GM18511 (cell line): ENCODE data around the gene POU1F1.
A peak's percentile ranks its signal among the peaks of the same experiment; 100 is the strongest.
"Not testable (repeated sequence)": the region's sequence is repeated elsewhere in the genome, so short reads cannot be mapped to it uniquely, and the experiment has no call there.

Experiments used
- ATAC-seq: cut with Tn5 transposase; IDR thresholded peaks from one replicate; pipeline ENCODE4 v1.9.1; 2021; ENCODE audit warnings: mild to moderate bottlenecking, moderate library complexity; ENCODE audit not compliant: unreplicated experiment

POU1F1 gene

DNA sequence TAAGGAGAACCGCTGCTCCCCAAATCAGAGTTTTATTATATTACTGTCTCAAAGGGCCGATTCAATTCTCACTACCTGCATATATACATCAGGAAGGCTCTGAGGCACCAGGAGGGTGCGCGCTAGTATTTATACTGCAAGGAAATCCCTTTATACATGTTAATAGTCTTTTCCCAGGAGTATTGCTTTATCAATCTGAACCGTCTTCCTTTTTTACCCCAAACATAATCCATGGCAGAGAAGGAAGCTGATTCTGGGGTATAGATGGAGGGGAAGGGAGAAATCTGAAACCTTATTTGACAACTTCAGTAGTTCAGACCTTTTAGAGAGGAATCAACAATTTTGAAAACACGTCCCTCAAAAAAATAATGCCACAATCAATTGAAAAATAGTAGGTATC, at the start of gene POU1F1:
Gene POU1F1 (minus strand): TSS at position 101 of the 400 bp plus-strand sequence. CDS start 122 bp downstream, outside the sequence.
- no peak for ATAC-seq

GRCh38 chr3:87324609-87325008, 48.2 kb upstream of the POU1F1 start:
- ATAC-seq = no peak

DNA sequence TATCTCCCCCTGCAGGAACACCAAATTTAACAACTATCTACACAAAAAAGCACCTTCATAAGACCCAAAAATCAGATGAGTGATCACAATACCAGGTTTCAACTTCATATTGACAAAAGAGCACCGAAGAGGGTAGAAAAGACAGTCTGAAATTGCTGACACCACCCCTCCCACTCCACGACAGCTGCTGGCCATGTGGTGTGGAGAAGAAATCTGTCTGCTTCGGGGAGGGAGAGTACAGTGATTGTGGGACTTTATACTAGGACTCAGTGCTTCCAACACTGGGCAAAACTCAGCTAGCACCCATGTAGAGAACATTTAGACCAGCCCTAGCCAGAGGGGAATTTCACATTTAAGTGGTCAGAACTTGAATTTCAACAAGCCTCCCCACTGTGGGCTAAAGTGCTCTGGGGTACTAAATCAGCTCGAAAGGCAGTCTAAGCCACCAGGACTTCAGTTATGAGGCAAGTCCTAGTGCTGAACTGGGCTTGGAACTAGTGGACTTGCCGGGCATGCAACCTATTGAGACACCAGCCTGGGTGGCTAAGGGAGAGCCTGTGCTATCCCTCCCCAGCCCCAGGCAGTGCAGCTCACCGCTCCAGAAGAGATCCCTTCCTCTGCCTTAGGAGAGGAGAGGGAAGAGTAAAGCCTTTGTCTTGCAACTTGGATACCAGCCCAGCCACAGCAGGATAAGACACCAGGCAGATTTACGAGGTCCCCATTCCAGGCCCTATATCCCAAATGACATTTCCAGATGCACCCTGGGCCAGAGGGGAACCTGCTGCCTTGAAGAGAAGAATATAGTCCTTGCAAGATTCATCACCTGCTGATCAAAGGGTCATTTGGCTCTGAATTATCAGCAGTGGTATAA, 44.6 kb upstream of the POU1F1 start:
- no peak for ATAC-seq

DNA sequence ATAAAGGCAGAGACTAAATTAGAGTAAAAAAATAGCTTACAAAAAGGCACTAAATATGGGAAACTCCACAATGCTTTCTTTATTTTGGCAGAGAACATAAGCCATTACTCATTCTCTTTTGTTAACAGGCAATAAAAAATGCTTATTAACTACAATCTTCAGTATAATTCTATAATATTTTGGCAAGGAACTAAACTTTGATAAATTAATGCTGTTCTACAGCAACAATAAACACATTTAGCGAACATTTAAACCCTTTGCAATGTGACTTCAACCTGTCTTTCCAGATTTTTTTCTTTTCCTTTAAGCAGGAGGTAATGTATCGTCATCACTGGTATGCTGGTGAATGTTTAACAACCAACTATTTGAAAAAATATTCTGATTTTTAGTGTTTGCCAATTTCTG, 42.2 kb upstream of the POU1F1 start:
- ATAC-seq = no peak

- ATAC-seq = no peak
Measured at GRCh38 chr3:87317779-87318178, 41.4 kb upstream of the POU1F1 start.

DNA sequence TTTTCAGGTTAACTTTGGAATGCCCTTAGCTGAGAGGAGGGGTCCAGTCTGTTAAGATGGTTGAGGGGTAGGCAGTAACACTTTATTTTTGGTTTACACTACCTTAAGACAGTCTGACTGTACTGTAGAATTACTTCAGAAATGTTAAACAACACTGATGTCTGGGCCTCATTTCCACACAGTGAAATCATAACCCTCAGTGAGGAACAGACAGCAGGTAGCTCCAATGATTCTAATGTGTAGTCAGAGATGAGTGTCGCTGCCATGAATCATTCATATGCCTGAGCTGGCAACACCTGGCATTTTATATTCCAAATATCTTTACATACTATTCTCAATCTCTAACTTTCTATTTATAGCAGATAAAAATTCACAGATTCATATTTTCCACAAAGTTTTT, 37.3 kb upstream of the POU1F1 start:
- no peak for ATAC-seq

- no peak for ATAC-seq
Measured at GRCh38 chr3:87311309-87311708, 34.9 kb upstream of the POU1F1 start.

DNA sequence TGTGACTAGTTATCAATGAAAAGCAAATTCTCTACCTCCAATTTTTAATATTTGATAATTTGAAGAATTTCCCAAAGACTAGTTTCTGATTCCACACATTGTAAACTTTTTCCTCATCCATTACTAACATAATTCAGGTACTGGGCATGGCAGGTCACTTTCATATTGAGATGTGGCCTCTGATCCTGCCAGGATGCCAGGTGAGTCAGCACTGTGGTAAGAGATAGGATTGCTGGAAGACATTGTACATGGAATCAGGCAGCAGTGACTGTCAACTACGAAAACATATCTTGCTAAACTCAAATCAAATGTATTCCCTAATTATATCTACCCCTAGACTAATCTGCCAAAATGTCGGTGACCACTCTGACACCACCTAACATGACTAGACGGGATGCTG, 33.2 kb upstream of the POU1F1 start:
- no peak for ATAC-seq

DNA sequence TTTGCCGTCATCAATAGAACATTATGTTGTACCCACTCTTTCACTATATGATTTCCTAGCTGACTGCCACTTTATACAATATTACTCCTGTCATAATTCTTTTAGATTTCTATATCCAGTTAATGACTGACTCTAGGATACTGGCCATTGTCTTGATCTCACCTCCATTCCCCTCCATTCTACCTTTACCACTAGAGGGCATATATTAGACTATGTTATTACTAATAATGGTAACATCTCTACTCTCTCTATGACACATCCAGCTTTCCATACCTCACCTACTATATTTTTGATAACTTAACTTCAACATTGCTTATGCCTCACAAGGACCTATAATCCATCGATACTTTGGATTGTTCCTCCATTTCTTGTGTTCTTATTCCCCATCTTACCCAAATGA, 31.4 kb upstream of the POU1F1 start:
- ATAC-seq = peak; percentile 79

GRCh38 chr3:87305517-87305916, 29.1 kb upstream of the POU1F1 start:
- no peak for ATAC-seq

DNA sequence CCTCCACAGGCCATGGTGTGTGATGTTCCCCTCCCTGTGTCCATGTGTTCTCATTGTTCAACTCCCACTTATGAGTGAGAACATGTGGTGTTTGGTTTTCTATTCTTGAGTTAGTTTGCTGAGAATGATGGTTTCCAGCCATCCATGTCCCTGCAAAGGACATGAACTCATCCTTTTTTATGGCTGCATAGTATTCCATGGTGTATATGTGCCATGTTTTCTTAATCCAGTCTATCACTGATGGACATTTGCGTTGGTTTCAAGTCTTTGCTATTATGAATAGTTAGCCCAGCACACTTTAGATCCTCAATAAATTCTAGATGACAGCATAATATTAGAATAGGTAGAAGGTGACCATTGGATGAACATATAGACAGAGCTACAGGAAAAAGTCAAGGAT, 28.6 kb upstream of the POU1F1 start:
- not testable (repeated sequence) for ATAC-seq

DNA sequence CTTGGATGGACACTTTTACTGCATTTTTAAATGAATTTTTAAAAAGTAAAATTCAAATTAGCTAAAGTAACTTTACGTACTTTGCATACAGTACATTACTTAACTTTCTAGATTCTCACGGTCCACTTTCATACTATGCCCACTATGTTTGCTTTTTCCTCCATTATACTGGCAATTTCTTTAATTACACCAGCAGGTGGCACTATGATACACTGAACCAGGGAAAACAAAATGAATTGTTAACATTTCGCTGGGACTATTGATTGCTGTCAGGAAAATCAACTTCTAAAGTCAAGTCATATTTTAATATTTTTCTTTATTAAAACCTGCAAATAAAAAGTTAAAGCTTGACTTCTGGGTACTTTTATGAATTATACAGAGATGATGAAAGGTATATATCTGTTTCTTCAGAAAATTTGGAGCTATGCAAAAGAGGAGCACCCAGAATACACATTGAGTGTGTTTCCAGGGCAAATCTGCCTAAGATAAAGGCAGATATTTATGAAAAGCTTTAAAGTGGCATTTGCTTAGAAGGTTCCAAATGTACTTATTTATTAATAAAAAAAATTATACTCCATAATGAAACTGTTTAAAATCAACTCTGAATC, 21.8 kb upstream of the POU1F1 start:
- peak; percentile 90 for ATAC-seq

DNA sequence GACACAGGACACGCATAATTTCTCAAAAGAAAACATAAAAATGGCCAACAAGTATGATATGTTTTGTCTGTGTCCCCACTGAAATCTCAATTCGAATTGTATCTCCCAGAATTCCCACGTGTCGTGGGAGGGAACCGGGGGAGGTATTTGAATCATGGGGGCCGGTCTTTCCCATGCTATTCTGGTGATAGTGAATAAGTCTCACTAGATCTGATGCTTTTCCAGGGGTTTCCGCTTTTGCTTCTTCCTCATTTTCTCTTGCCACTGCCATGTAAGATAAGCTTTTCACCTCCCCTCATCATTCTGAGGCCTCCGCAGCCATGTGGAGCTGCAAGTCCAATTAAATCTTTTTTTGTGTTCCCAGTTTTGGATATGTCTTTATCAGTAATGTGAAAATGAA, 12.1 kb upstream of the POU1F1 start:
- ATAC-seq = no peak

DNA sequence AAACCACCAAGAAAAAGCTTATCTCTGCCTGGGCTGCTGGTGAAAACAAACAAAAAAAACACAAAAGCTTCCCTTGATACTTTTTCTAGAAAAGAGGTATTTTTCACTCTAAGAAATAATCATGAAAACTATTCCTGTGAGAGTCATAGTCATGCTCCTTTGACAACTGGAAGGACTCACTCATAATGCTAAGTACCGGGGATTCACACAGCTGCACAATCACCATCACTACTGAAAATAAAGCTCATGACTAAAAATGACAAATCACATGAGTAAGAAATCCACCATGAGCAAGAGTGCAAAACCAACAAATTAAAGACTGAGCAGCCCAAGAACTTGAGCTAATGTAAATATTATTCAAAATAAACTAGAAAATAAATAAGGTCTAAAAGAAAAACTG, 10.6 kb upstream of the POU1F1 start:
- peak; percentile 52 for ATAC-seq

DNA sequence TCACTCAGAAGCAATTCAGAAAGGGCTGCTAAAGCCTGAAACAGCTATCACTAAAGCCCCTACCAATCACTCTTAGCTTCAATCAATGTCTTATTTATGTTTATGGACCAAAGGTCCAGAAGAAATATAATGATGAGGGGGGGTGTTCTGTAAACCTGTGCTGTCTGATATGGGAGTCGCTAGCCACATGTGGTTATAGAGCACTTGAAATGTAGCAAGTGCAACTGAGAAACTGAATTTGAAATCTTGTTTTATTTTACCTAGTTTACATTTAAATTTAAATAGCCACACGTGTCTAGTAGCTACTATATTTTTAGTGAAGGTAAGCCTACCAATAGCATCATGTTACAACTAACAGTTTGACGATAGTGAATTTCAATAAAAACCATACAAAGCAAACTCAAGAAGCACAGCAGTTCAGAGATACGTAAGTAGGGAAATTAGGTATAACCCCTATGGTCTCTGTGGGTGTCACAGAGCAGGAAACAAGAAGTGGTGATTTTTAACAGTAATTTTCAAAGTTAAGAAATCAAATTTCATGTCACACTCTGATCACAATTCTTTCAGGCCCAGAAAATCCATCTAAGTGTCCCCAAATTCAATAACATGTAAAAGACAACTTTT, 3.6 kb downstream of the POU1F1 start:
- peak; percentile 78 for ATAC-seq

- no peak for ATAC-seq
Measured at GRCh38 chr3:87270908-87271700, 5.3 kb downstream of the POU1F1 start.

- ATAC-seq = no peak
Measured at GRCh38 chr3:87269723-87270122, 6.7 kb downstream of the POU1F1 start.

DNA sequence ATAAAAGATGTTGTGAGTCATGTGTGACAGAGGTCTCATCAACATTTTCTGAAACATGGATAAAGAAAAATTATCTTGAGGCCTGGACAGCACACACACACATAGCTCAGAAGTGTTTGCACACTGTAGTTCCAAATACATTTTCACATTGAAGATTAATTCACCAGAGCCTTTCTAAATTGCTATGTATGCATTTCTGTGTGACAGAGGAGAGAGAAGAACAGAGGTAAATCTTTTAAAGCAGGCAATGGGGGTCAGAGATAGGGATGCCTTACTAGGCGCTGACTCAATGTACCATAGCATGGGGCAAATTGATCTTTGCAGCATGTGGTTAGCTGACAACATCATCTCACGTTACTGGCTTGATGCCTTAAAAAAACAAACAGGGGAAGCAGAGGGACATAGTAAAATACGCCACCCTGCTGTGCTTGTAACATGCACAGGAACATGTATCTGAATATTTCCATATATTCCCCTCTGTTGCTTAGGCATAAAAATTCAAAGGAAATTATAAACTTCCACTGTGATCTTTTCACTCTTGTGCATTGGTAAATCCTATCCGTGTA, 7.7 kb downstream of the POU1F1 start:
- ATAC-seq = no peak

GRCh38 chr3:87267953-87268645, 8.3 kb downstream of the POU1F1 start:
- no peak for ATAC-seq

GRCh38 chr3:87261925-87262324, 14.5 kb downstream of the POU1F1 start:
- ATAC-seq = no peak
